Measurements from ENCODE around the gene LEFTY1.

GRCh38 chr1:225849925-225850324 lies 39.0 kb downstream of the LEFTY1 start:
- TF ChIP-seq, protein P1, sequence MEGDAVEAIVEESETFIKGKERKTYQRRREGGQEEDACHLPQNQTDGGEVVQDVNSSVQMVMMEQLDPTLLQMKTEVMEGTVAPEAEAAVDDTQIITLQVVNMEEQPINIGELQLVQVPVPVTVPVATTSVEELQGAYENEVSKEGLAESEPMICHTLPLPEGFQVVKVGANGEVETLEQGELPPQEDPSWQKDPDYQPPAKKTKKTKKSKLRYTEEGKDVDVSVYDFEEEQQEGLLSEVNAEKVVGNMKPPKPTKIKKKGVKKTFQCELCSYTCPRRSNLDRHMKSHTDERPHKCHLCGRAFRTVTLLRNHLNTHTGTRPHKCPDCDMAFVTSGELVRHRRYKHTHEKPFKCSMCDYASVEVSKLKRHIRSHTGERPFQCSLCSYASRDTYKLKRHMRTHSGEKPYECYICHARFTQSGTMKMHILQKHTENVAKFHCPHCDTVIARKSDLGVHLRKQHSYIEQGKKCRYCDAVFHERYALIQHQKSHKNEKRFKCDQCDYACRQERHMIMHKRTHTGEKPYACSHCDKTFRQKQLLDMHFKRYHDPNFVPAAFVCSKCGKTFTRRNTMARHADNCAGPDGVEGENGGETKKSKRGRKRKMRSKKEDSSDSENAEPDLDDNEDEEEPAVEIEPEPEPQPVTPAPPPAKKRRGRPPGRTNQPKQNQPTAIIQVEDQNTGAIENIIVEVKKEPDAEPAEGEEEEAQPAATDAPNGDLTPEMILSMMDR (conservative IDR thresholded peaks at IDR 0.05 in 1 of 2, IDR thresholded peaks at IDR 0.05 in 1 of 2; ENCODE audit: low read depth in 1 of 2, low read length in 2 of 2) = no peak
- no peak for TF ChIP-seq EZH2 (IDR thresholded peaks at IDR 0.05; ENCODE audit: low read length, missing control alignments)
